Lower leg skin (tissue), 3 donors: Measurements from ENCODE around the gene KNCN.

Source experiments
- POLR2A ChIP-seq, 2 donors: fragments of 450-650 bp; IDR thresholded peaks; one replicate each; pipeline ENCODE4 v1.6.1; 2016 to 2017; ENCODE audit warnings: antibody characterized with exemption in 2 of 2, mild to moderate bottlenecking in 1 of 2, moderate library complexity in 1 of 2
- TF ChIP-seq, protein P1 (sequence below), 3 donors: fragments of 450-650 bp; IDR thresholded peaks; one replicate each; pipeline ENCODE4 v1.5.1; 2016; ENCODE audit warnings: antibody characterized with exemption in 3 of 3, mild to moderate bottlenecking in 3 of 3, moderate library complexity in 2 of 3

DNA sequence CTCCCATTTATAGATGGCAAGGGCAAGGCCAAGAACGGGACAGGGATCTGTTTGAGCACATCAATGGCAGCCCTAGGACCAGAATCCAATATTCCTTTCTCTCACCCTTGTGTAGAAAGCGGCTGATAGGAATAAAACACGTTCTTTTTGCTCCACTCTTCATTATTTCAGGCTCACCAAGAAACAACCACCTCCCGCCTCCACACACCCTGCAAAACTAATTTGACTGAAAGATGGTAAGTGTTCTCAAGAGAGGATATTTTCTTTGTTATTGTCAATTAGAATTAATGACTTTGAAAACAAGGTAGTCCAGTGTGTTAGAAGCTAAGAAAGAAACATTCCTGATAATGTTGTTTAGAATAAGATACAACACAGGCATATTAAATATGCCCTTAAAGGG, 11.9 kb upstream of the KNCN start:
- TF ChIP-seq, protein P1, sequence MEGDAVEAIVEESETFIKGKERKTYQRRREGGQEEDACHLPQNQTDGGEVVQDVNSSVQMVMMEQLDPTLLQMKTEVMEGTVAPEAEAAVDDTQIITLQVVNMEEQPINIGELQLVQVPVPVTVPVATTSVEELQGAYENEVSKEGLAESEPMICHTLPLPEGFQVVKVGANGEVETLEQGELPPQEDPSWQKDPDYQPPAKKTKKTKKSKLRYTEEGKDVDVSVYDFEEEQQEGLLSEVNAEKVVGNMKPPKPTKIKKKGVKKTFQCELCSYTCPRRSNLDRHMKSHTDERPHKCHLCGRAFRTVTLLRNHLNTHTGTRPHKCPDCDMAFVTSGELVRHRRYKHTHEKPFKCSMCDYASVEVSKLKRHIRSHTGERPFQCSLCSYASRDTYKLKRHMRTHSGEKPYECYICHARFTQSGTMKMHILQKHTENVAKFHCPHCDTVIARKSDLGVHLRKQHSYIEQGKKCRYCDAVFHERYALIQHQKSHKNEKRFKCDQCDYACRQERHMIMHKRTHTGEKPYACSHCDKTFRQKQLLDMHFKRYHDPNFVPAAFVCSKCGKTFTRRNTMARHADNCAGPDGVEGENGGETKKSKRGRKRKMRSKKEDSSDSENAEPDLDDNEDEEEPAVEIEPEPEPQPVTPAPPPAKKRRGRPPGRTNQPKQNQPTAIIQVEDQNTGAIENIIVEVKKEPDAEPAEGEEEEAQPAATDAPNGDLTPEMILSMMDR (IDR thresholded peaks at IDR 0.05) = no peak
- TF ChIP-seq POLR2A (IDR thresholded peaks at IDR 0.05) = no peak
